Gastroesophageal sphincter (tissue), 3 donors: Measurements from ENCODE around the gene RNMT.

Experiments used
- POLR2AphosphoS5 ChIP-seq: sonication (generic); formaldehyde crosslinking; IDR thresholded peaks from one replicate; pipeline ENCODE4 v1.6.1; 2017; ENCODE audit warnings: antibody characterized with exemption
- TF ChIP-seq, protein P1 (sequence below), 4 experiments: fragments of 200-600 bp in 2 of 4; fragments of 450-650 bp in 2 of 4; sonication (generic) in 1 of 4; IDR thresholded peaks; one replicate each; pipeline ENCODE4 v1.5.1; 2017 to 2019; ENCODE audit warnings: antibody characterized with exemption in 4 of 4, mild to moderate bottlenecking in 2 of 4, moderate library complexity in 2 of 4

DNA sequence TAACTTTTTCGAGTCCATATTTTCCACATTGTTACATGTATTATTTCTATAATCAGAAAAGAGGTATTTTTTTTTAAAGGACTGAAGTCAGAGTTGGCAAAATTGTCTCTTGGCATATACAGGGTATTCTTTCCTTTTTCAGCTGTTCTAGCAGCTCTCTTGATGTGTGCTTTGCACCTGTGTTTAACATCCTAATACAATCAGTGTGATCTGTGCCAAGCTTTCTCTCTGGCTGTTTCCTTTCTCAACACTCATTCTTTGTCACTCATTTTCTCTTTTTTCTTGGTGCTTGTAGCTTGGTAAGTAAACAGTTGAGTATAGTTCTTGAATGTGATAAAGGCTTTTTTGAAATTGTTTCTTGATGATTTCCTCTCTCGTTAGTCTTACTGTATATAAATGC lies 9.2 kb downstream of the RNMT start:
- TF ChIP-seq POLR2AphosphoS5 = no peak
- TF ChIP-seq, protein P1, sequence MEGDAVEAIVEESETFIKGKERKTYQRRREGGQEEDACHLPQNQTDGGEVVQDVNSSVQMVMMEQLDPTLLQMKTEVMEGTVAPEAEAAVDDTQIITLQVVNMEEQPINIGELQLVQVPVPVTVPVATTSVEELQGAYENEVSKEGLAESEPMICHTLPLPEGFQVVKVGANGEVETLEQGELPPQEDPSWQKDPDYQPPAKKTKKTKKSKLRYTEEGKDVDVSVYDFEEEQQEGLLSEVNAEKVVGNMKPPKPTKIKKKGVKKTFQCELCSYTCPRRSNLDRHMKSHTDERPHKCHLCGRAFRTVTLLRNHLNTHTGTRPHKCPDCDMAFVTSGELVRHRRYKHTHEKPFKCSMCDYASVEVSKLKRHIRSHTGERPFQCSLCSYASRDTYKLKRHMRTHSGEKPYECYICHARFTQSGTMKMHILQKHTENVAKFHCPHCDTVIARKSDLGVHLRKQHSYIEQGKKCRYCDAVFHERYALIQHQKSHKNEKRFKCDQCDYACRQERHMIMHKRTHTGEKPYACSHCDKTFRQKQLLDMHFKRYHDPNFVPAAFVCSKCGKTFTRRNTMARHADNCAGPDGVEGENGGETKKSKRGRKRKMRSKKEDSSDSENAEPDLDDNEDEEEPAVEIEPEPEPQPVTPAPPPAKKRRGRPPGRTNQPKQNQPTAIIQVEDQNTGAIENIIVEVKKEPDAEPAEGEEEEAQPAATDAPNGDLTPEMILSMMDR (IDR thresholded peaks at IDR 0.05) = no peak
